K562 (cell line): ENCODE data around the gene ZFP62.
A peak's percentile ranks its signal among the peaks of the same experiment; 100 is the strongest.

Experiments
- CTCF ChIP-seq, 3 experiments: IDR thresholded peaks in 2 of 3; conservative IDR thresholded peaks in 1 of 3; 2 replicates each; pipeline ENCODE4 v1.5.1; 2011 to 2012; ENCODE audit warnings: low read length in 3 of 3, mild to moderate bottlenecking in 3 of 3, control low read depth in 2 of 3, improper control_type of control experiment in 1 of 3, inconsistent platforms in 1 of 3, low read depth in 1 of 3, mixed read lengths in 1 of 3, moderate library complexity in 1 of 3; ENCODE audit not compliant: insufficient read depth in 2 of 3
- GABPB2 ChIP-seq: fragments of 250-450 bp; sonication (Bioruptor Pico); conservative IDR thresholded peaks from 2 replicates; pipeline ENCODE4 v1.5.1; 2021; ENCODE audit warnings: mild to moderate bottlenecking
- JUNB ChIP-seq: fragments of 450-650 bp; formaldehyde crosslinking; conservative IDR thresholded peaks from 2 replicates; pipeline ENCODE4 v1.4.0; 2020; ENCODE audit warnings: mild to moderate bottlenecking
- MAZ ChIP-seq, 2 experiments: fragments of 450-650 bp in 1 of 2; sonication (generic) in 1 of 2; formaldehyde crosslinking; IDR thresholded peaks in 1 of 2; conservative IDR thresholded peaks in 1 of 2; 2 replicates each; pipeline versions ENCODE4 v1.4.0 to v1.5.0; 2020; ENCODE audit warnings: mild to moderate bottlenecking in 1 of 2, missing genetic modification reagents in 1 of 2
- POLR2A ChIP-seq: fragments of 450-650 bp; conservative IDR thresholded peaks from 2 replicates; pipeline ENCODE4 v1.6.1; 2016
- POLR2G ChIP-seq: fragments of 200-400 bp; formaldehyde crosslinking; IDR thresholded peaks from 2 replicates; pipeline ENCODE4 v1.6.1; 2017; ENCODE audit warnings: low read depth, mild to moderate bottlenecking, antibody characterized with exemption, low read length, moderate library complexity
- STAT5A ChIP-seq: IDR thresholded peaks from 2 replicates; pipeline ENCODE4 v1.6.1; 2012; ENCODE audit warnings: low read length, inconsistent platforms, borderline replicate concordance
- TCF7 ChIP-seq: sonication (generic); IDR thresholded peaks from 2 replicates; pipeline ENCODE4 v1.6.1; 2016; ENCODE audit warnings: antibody characterized with exemption, borderline replicate concordance
- ZNF224 ChIP-seq: sonication (generic); formaldehyde crosslinking; IDR thresholded peaks from 2 replicates; pipeline ENCODE4 v1.8.0; 2022; ENCODE audit warnings: mild to moderate bottlenecking, missing genetic modification reagents

DNA sequence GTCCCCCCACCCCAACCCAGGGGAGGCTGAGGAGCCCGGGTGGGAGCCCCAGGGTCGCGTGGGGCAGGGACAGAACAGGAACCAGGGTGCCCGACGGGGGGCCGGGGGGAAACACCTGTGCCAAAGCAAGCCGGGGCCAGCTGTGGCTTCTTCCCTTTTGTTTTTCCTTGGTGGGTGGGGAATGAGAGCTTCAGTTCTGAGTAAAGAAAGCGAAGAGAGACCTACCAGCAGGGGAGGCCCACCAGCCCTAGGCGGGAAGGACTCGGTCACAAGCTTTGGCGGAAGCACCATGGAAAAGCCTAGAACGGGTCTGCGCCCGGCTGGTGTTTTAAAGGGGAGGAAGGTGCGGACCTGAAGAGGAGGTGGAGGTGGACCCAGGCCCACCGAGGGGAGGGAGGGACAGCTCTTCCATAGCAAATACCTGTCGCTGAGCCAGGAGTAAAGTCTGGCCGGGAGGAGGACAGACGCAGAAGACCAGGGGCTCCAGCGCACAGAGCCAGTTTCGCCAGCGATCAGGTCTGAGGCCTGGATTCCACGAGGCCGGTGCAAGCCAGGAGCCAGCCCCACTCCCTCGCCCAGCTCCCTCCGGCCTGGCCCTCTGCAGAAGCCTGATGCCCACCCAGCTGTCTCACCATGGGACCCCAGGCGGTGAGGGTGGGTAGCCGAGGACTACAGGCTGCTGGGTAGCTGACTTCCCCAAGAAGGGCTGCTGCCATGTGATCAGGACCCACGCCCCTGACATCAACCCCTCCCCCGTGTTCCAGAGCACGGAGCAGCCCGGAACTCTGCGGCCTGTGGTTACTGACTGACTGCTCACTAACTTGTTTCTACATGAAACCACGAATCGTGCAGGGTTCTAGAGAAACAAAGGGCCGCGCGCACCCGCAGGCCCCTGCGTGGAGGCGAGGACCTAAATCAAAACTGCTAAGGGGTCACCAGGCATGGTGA, 57.6 kb downstream of the ZFP62 start:
- peak; percentile 21 to 37 (median 30); a peak in 3 of 6 replicates for TF ChIP-seq CTCF (IDR thresholded peaks at IDR 0.05 in 2 of 3, conservative IDR thresholded peaks at IDR 0.05 in 1 of 3; ENCODE audit: insufficient read depth in 2 of 3, low read depth in 1 of 3, low read length in 3 of 3)
- peak; percentile 49; the same call in 1 of the 2 replicates for TF ChIP-seq POLR2G
- no peak for TF ChIP-seq JUNB (CRISPR knock-in tag)
- no peak for TF ChIP-seq STAT5A
- no peak for TF ChIP-seq TCF7
- peak; percentile 9 to 24; a peak in 2 of 4 replicates for TF ChIP-seq MAZ (CRISPR knock-in tag; conservative IDR thresholded peaks at IDR 0.05 in 1 of 2, IDR thresholded peaks at IDR 0.05 in 1 of 2)
- 0 out of 2 replicates have a peak, but pooled peaks have one; percentile 17 for TF ChIP-seq POLR2A
- no peak for TF ChIP-seq GABPB2 (CRISPR knock-in tag)
- TF ChIP-seq ZNF224: peak; percentile 67; the same call in 1 of the 2 replicates
